Lower lobe of right lung (tissue), 2 donors: ENCODE data around the gene FGF7. TPM values are rescaled to one million over a fixed set of nuclear protein-coding genes. Genes with fewer than 3 reads are reported as not detected.
"Not testable (repeated sequence)": the region's sequence is repeated elsewhere in the genome, so short reads cannot be mapped to it uniquely, and the experiment has no call there.

Experiments used
- ATAC-seq, 2 donors: fragments of 200-7000 bp; cut with Tn5 transposase; one replicate each; pipeline ENCODE4 v1.9.1; 2020 to 2022; ENCODE audit warnings: mild to moderate bottlenecking in 2 of 2, moderate library complexity in 2 of 2
- DNase-seq: peaks from one replicate; pipeline ENCODE4 v3.0.0-alpha.2; 2020
- H3K27ac ChIP-seq: fragments of 200-600 bp; one replicate; pipeline ENCODE4 v1.8.0; 2022
- H3K27me3 ChIP-seq: fragments of 200-600 bp; one replicate; pipeline ENCODE4 v1.8.0; 2022; ENCODE audit warnings: low read depth
- H3K36me3 ChIP-seq: fragments of 200-600 bp; one replicate; pipeline ENCODE4 v1.8.0; 2022; ENCODE audit warnings: mild to moderate bottlenecking
- H3K4me1 ChIP-seq: fragments of 200-600 bp; one replicate; pipeline ENCODE4 v1.8.0; 2022
- H3K4me3 ChIP-seq: fragments of 200-600 bp; one replicate; pipeline ENCODE4 v1.8.0; 2022; ENCODE audit warnings: mild to moderate bottlenecking
- H3K9me3 ChIP-seq: fragments of 200-600 bp; one replicate; pipeline ENCODE4 v1.8.0; 2022
- CTCF ChIP-seq: fragments of 200-600 bp; IDR thresholded peaks from one replicate; pipeline ENCODE4 v1.8.0; 2022; ENCODE audit warnings: antibody characterized with exemption, mild to moderate bottlenecking
- intact Hi-C: fragments of 100-400 bp; cut with DNase I; formaldehyde crosslinking; loops from one replicate; pipeline ENCODE4 v1.11.0; 2022
- total RNA-seq: library from RNA; stranded (reverse); fragmentation: NEBNext Ultra II Directional; extraction: Animal tissue kit (Norgen Biotek cat#: 25700); gene quantifications from one replicate; pipeline ENCODE4 v1.2.1, GENCODE V29; 2021
- donor health status: DM: no; HTN: yes; CAD: no; lungs with severe emphysema.

Gene FGF7
- total RNA-seq, 1 donor from 2014 or later = 24.2 TPM

- TF ChIP-seq CTCF = no peak
- Histone ChIP-seq H3K36me3 (no peaks in the 10 kb centered on the region), H3K9me3 (no peaks in the 10 kb centered on the region), H3K4me3 (peak overlapping the region; percentile 36), H3K27ac (peak overlapping the region; percentile 39), H3K4me1 (peaks cover 5% of the 10 kb centered on the region), H3K27me3 (no peaks in the 10 kb centered on the region)
- intact Hi-C loops = no loop called here
- DNase-seq (no peak), ATAC-seq (peak; percentile 37 to 76)
Observed at GRCh38 chr15:49466119-49466518, 43.1 kb downstream of the FGF7 start.

- H3K36me3 ChIP-seq = no peaks in the 10 kb centered on the region
- H3K27me3 ChIP-seq = no peaks in the 10 kb centered on the region
- intact Hi-C loops = no loop called here
- DNase-seq (no peak), ATAC-seq (no peak)
- TF ChIP-seq CTCF = no peak
- H3K4me3 ChIP-seq = peak overlapping the region; percentile 36
- peak overlapping the region; percentile 39 for H3K27ac ChIP-seq
- H3K4me1 ChIP-seq = peaks cover 5% of the 10 kb centered on the region
- no peaks in the 10 kb centered on the region for H3K9me3 ChIP-seq
Observed at GRCh38 chr15:49467746-49468480, 44.9 kb downstream of the FGF7 start.

- H3K27me3 ChIP-seq = no peaks in the 10 kb centered on the region
Observed at GRCh38 chr15:49468481-49468839, 45.4 kb downstream of the FGF7 start.

GRCh38 chr15:49471248-49471647, 48.2 kb downstream of the FGF7 start:
- not testable (repeated sequence) for H3K4me3 ChIP-seq

More at GRCh38 chr15:49468481-49468839, 45.4 kb downstream of the FGF7 start:
- ATAC-seq = peak in 1 of 2 donors; percentile 82
- TF ChIP-seq CTCF = no peak
- Histone ChIP-seq H3K27ac (no peak overlapping the region), H3K9me3 (no peaks in the 10 kb centered on the region), H3K4me3 (peak overlapping the region; percentile 36), H3K36me3 (no peaks in the 10 kb centered on the region), H3K4me1 (peaks cover 5% of the 10 kb centered on the region)
- intact Hi-C loops = no loop called here
- no peak for DNase-seq

GRCh38 chr15:49471733-49472132, 48.7 kb downstream of the FGF7 start:
- ATAC-seq = no peak
- no peak overlapping the region for H3K4me3 ChIP-seq
- TF ChIP-seq CTCF = no peak

More at GRCh38 chr15:49471248-49471647, 48.2 kb downstream of the FGF7 start:
- ATAC-seq, H3K4me1 ChIP-seq, H3K27me3 ChIP-seq, H3K9me3 ChIP-seq, H3K27ac ChIP-seq, H3K36me3 ChIP-seq, intact Hi-C loops: not testable (repeated sequence)
- peak; percentile 26 for TF ChIP-seq CTCF
- peak; percentile 51 for DNase-seq

More at GRCh38 chr15:49471733-49472132, 48.7 kb downstream of the FGF7 start:
- intact Hi-C loops = no loop called here
- no peak overlapping the region for H3K27ac ChIP-seq
- no peaks in the 10 kb centered on the region for H3K27me3 ChIP-seq
- no peaks in the 10 kb centered on the region for H3K9me3 ChIP-seq
- peaks cover 5% of the 10 kb centered on the region for H3K4me1 ChIP-seq
- H3K36me3 ChIP-seq = no peaks in the 10 kb centered on the region
- DNase-seq = no peak
